GM19372 (cell line): ENCODE results near the gene MTR.
"Not testable (repeated sequence)": the region's sequence is repeated elsewhere in the genome, so short reads cannot be mapped to it uniquely, and the experiment has no call there.

Experiments
- ATAC-seq: cut with Tn5 transposase; IDR thresholded peaks from one replicate; pipeline ENCODE4 v1.9.1; 2021; ENCODE audit warnings: mild to moderate bottlenecking, low read depth, moderate library complexity; ENCODE audit not compliant: unreplicated experiment

Gene MTR

GRCh38 chr1:236829085-236829484 is 34.0 kb downstream of the MTR start:
- ATAC-seq, result no peak

GRCh38 chr1:236830116-236830515 is 35.0 kb downstream of the MTR start:
- no peak for ATAC-seq

GRCh38 chr1:236830560-236830959 is 35.5 kb downstream of the MTR start:
- ATAC-seq, result no peak

- ATAC-seq, result no peak
Measured at GRCh38 chr1:236833575-236833974, 38.5 kb downstream of the MTR start.

- no peak for ATAC-seq
Measured at GRCh38 chr1:236834876-236835275, 39.8 kb downstream of the MTR start.

- ATAC-seq, result no peak
Measured at GRCh38 chr1:236835491-236835890, 40.4 kb downstream of the MTR start.

GRCh38 chr1:236836157-236836556 is 41.1 kb downstream of the MTR start:
- no peak for ATAC-seq

- no peak for ATAC-seq
Measured at GRCh38 chr1:236837115-236837514, 42.0 kb downstream of the MTR start.

GRCh38 chr1:236837897-236838296 is 42.8 kb downstream of the MTR start:
- ATAC-seq, result no peak

GRCh38 chr1:236841341-236841740 is 46.2 kb downstream of the MTR start:
- no peak for ATAC-seq

GRCh38 chr1:236844499-236845271 is 49.6 kb downstream of the MTR start:
- no peak for ATAC-seq

GRCh38 chr1:236845830-236846229 is 50.7 kb downstream of the MTR start:
- no peak for ATAC-seq

GRCh38 chr1:236848274-236848923 is 53.3 kb downstream of the MTR start:
- ATAC-seq, result no peak

GRCh38 chr1:236850077-236850979 is 55.2 kb downstream of the MTR start:
- no peak for ATAC-seq

- ATAC-seq, result no peak
Measured at GRCh38 chr1:236851871-236852270, 56.8 kb downstream of the MTR start.

- no peak for ATAC-seq
Measured at GRCh38 chr1:236853921-236854604, 59.0 kb downstream of the MTR start.

- ATAC-seq, result no peak
Measured at GRCh38 chr1:236854605-236854983, 59.5 kb downstream of the MTR start.

- not testable (repeated sequence) for ATAC-seq
Measured at GRCh38 chr1:236856649-236857048, 61.6 kb downstream of the MTR start.

- no peak for ATAC-seq
Measured at GRCh38 chr1:236858165-236858564, 63.1 kb downstream of the MTR start.

- ATAC-seq, result no peak
Measured at GRCh38 chr1:236860101-236860500, 65.0 kb downstream of the MTR start.

GRCh38 chr1:236860674-236861073 is 65.6 kb downstream of the MTR start:
- ATAC-seq, result no peak
